OCI-LY7 (cell line): ENCODE data around the gene KRTAP9-7. TPM values are rescaled to one million over a fixed set of nuclear protein-coding genes. Genes with fewer than 3 reads are reported as not detected.
A peak's percentile ranks its signal among the peaks of the same experiment; 100 is the strongest.

ENCODE experiments used
- BruUV-seq: library from RNA; stranded (reverse); fragments of 400-500 nt; replicated peaks from 2 replicates; lab custom pipeline; 2021; lab: Mats Ljungman, UMichigan
- CTCF ChIA-PET: fragments of 300-600 bp; sonication (Branson Sonifier 250); formaldehyde crosslinking; loops from one replicate; lab custom pipeline; 2022; ENCODE audit warnings: antibody characterized with exemption; ENCODE audit not compliant: unreplicated experiment; lab: Charles Lee
- POLR2A ChIA-PET: fragments of 300-600 bp; sonication (Branson Sonifier 250); formaldehyde crosslinking; loops from one replicate; lab custom pipeline; 2022; ENCODE audit warnings: antibody characterized with exemption; lab: Charles Lee
- DNase-seq: peaks from one replicate; pipeline ENCODE4 v3.0.0-alpha.2; 2015; ENCODE audit warnings: low spot score
- H2AFZ ChIP-seq: fragments of 200-600 bp; sonication (generic), shearing (Covaris generic); 2 replicates; pipeline ENCODE4 v1.6.1; 2014; ENCODE audit warnings: mild to moderate bottlenecking, antibody characterized with exemption, low read length, moderate library complexity
- H3K27ac ChIP-seq: fragments of 200-600 bp; sonication (generic); 2 replicates; pipeline ENCODE4 v1.5.1; 2014; ENCODE audit warnings: mixed run types, low read depth, mild to moderate bottlenecking, moderate library complexity, low read length, inconsistent platforms; ENCODE audit not compliant: poor library complexity, severe bottlenecking
- H3K36me3 ChIP-seq: fragments of 200-600 bp; sonication (generic); 2 replicates; pipeline ENCODE4 v1.6.1; 2014; ENCODE audit warnings: mild to moderate bottlenecking, antibody characterized with exemption, low read length, moderate library complexity, mixed read lengths; ENCODE audit not compliant: insufficient read depth
- H3K4me1 ChIP-seq: fragments of 200-600 bp; sonication (generic); 2 replicates; pipeline ENCODE4 v1.5.1; 2014; ENCODE audit warnings: mild to moderate bottlenecking, low read length; ENCODE audit not compliant: insufficient read depth, poor library complexity, severe bottlenecking
- H3K4me2 ChIP-seq: fragments of 200-600 bp; sonication (generic); 2 replicates; pipeline ENCODE4 v1.6.1; 2014; ENCODE audit warnings: mild to moderate bottlenecking, low read length
- H3K4me3 ChIP-seq: fragments of 200-600 bp; sonication (generic); 2 replicates; pipeline ENCODE4 v1.5.1; 2014; ENCODE audit warnings: mild to moderate bottlenecking, low read depth, low read length; ENCODE audit not compliant: poor library complexity, severe bottlenecking
- H3K79me2 ChIP-seq: fragments of 200-600 bp; sonication (generic); 2 replicates; pipeline ENCODE4 v1.6.1; 2016; ENCODE audit warnings: low read depth, mild to moderate bottlenecking, low read length, moderate library complexity, mixed read lengths; ENCODE audit not compliant: insufficient read depth
- H3K9me2 ChIP-seq: fragments of 200-600 bp; sonication (generic); 2 replicates; pipeline ENCODE4 v1.6.1; 2016; ENCODE audit warnings: mild to moderate bottlenecking, low read length, mixed read lengths; ENCODE audit not compliant: insufficient read depth
- H3K9me3 ChIP-seq: fragments of 200-600 bp; sonication (generic); 2 replicates; pipeline ENCODE4 v1.6.1; 2014; ENCODE audit warnings: mild to moderate bottlenecking, mixed run types, low read length, mixed read lengths
- H4K20me1 ChIP-seq: fragments of 200-600 bp; sonication (generic); 2 replicates; pipeline ENCODE4 v1.6.1; 2014; ENCODE audit warnings: mild to moderate bottlenecking, antibody characterized with exemption, low read length, moderate library complexity, mixed read lengths; ENCODE audit not compliant: insufficient read depth
- EZH2phosphoT487 ChIP-seq: fragments of 200-600 bp; sonication (generic); IDR thresholded peaks from 2 replicates; pipeline ENCODE4 v1.6.1; 2018; ENCODE audit warnings: low read depth, borderline replicate concordance, mild to moderate bottlenecking, mixed run types, antibody characterized with exemption, low read length, moderate library complexity, mixed read lengths
- intact Hi-C: fragments of 100-400 bp; cut with micrococcal nuclease; formaldehyde crosslinking; loops from one replicate; pipeline ENCODE4 v1.10.0; 2022; ENCODE audit not compliant: unreplicated experiment
- total RNA-seq, 2 experiments: library from RNA; depleted of rRNA in 1 of 2; stranded (reverse); fragments of >200 nt in 1 of 2; shearing (Covaris generic) in 1 of 2; gene quantifications; 2 replicates each; pipeline ENCODE4 v1.2.3, GENCODE V29; 2014 to 2022
- TF ChIP-seq, protein P1 (sequence below): fragments of 200-600 bp; sonication (generic); conservative IDR thresholded peaks from 2 replicates; pipeline ENCODE4 v1.5.1; 2014; ENCODE audit warnings: mild to moderate bottlenecking, antibody characterized with exemption, low read length, moderate library complexity, mixed read lengths

The KRTAP9-7 gene
- total RNA-seq, 2 experiments from 2014 or later, result not detected

DNA sequence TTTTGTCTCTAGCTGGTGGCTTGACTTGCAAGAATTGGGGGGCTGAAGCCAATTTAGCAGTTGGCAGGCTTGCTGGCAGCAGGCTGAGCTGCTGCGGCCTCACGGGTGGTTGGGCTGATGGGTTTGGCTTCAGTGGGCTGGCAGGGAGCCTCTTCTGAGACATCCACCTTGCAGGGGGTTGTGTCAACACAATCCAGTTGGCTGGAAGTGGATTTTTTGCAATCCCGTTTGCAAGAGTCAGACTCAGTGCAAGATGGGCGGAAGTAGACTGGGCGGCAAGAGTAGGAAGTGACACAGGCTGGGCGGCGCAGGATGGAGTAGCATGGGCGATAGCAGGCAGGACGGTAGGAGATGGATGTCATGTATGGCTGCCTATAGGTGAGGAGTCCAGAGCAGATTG, 32.1 kb downstream of the KRTAP9-7 start:
- H2AFZ ChIP-seq, result no peak overlapping the region
- no TSS peak for BruUV-seq
- H4K20me1 ChIP-seq, result no peaks in the 10 kb centered on the region
- H3K4me1 ChIP-seq, result peaks cover 10% of the 10 kb centered on the region
- no peaks in the 10 kb centered on the region for H3K36me3 ChIP-seq
- no peaks in the 10 kb centered on the region for H3K79me2 ChIP-seq
- CTCF ChIA-PET, result interaction anchor here (0.6 kb wide), 1 partner anchor 110 kb away, joined by 3 read pairs; no protein-coding TSS in a partner anchor
- no peak overlapping the region for H3K4me2 ChIP-seq
- no peak for TF ChIP-seq EZH2phosphoT487
- TF ChIP-seq, protein P1, sequence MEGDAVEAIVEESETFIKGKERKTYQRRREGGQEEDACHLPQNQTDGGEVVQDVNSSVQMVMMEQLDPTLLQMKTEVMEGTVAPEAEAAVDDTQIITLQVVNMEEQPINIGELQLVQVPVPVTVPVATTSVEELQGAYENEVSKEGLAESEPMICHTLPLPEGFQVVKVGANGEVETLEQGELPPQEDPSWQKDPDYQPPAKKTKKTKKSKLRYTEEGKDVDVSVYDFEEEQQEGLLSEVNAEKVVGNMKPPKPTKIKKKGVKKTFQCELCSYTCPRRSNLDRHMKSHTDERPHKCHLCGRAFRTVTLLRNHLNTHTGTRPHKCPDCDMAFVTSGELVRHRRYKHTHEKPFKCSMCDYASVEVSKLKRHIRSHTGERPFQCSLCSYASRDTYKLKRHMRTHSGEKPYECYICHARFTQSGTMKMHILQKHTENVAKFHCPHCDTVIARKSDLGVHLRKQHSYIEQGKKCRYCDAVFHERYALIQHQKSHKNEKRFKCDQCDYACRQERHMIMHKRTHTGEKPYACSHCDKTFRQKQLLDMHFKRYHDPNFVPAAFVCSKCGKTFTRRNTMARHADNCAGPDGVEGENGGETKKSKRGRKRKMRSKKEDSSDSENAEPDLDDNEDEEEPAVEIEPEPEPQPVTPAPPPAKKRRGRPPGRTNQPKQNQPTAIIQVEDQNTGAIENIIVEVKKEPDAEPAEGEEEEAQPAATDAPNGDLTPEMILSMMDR, result no peak
- no peak overlapping the region for H3K27ac ChIP-seq
- POLR2A ChIA-PET, result no interaction called here
- no peaks in the 10 kb centered on the region for H3K9me3 ChIP-seq
- H3K4me3 ChIP-seq, result no peak overlapping the region
- intact Hi-C loops, result loop anchor here (5.0 kb wide), 1 partner anchor 185 kb away; the partner anchor contains the start of gene KRTAP4-12
- H3K9me2 ChIP-seq, result no peaks in the 10 kb centered on the region
- no peak for DNase-seq

DNA sequence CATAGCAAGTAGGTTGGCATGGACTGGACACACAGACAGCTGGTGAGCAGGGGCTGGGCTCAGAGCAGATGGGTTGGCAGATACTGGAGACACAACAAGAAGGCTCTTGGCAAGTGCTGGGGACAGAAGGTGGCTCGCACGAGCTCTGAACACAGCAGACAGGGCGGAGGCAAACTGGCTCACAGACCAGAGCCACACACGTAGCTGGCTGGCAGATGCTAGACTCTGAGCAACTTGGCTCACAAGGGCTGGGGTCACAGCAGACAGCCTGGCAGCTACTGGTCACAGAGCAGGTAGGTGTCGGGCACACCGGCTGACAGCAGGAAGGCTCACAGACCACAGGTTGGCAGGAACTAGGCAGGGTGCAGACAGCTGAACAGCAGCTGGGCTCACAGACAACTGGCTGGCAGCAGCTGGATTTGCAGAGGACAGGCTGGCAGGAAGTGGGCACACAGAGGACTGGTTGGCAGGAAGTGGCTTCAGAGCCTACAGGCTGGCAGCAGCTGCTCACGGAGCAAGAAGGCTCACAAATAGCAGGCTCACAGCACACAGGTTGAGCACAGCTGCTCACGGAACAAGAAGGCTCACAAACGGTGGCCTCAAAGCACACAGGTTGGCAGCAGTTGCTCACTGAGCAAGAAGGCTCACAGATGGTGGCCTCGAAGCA, 32.9 kb downstream of the KRTAP9-7 start:
- Histone ChIP-seq H3K4me2 (peak overlapping the region; percentile 37; the same call in 1 of the 2 replicates), H3K79me2 (no peaks in the 10 kb centered on the region), H3K9me2 (no peaks in the 10 kb centered on the region), H3K36me3 (no peaks in the 10 kb centered on the region), H3K27ac (no peak overlapping the region), H3K4me3 (no peak overlapping the region), H4K20me1 (no peaks in the 10 kb centered on the region), H3K4me1 (peaks cover 10% of the 10 kb centered on the region), H3K9me3 (no peaks in the 10 kb centered on the region), H2AFZ (no peak overlapping the region)
- BruUV-seq, result no TSS peak
- no peak for TF ChIP-seq EZH2phosphoT487
- TF ChIP-seq, protein P1, result no peak
- ChIA-PET POLR2A (interaction anchor here (0.6 kb wide), 1 partner anchor 95 kb away, joined by 3 read pairs; no protein-coding TSS in a partner anchor), CTCF (no interaction called here)
- intact Hi-C loops, result loop anchor here (5.0 kb wide), 1 partner anchor 186 kb away; the partner anchor contains the start of gene KRTAP4-12
- DNase-seq, result peak; percentile 55

DNA sequence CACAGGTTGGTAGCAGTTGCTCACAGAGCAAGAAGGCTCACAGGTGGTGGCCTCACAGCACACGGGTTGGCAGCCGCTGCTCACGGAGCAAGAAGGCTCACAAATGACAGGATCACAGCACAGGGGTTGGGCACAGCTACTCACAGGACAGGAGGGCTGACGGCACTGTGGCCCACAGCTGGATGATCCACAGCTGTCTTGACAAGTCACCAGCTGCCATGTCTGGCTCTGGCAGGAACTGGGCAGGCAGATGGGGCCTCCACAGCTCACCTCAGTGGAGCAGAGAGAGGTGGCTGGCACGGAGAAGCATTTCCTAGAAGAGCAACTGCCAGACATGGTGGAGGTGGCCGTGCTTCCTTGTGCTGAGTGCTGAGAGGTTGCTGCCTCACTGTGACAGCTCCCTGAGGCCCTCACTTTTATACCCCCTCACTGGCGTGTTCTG, 33.4 kb downstream of the KRTAP9-7 start, which contains the start of gene KRTAP16-1:
Gene KRTAP16-1, minus strand, starts transcription at position 392 of the 442 bp plus-strand sequence. Its CDS starts 56 bp downstream, at position 336.
- H3K4me1 ChIP-seq, result peaks cover 10% of the 10 kb centered on the region

More for the DNA sequence above, 33.4 kb downstream of the KRTAP9-7 start, which contains the start of gene KRTAP16-1:
- TF ChIP-seq, protein P1, result no peak
- TF ChIP-seq EZH2phosphoT487, result no peak
- intact Hi-C loops, result loop anchor here (5.0 kb wide), 1 partner anchor 187 kb away; the partner anchor contains the start of gene KRTAP4-12
- Histone ChIP-seq H3K4me3 (no peak within 1 kb of the TSS), H3K79me2 (no peaks in the 10 kb centered on the region), H3K27ac (no peak within 1 kb of the TSS), H3K9me3 (no peaks in the 10 kb centered on the region), H3K9me2 (no peaks in the 10 kb centered on the region), H3K4me2 (peak within 1 kb of the TSS; percentile 37), H3K36me3 (no peaks in the 10 kb centered on the region), H4K20me1 (no peaks in the 10 kb centered on the region), H2AFZ (no peak within 1 kb of the TSS)
- BruUV-seq, result no TSS peak
- no peak for DNase-seq
- ChIA-PET CTCF (no interaction called here), POLR2A (interaction anchor here (0.6 kb wide), 1 partner anchor 96 kb away, joined by 3 read pairs; no protein-coding TSS in a partner anchor)
